ENCODE data around the gene PDIA5.

DNA sequence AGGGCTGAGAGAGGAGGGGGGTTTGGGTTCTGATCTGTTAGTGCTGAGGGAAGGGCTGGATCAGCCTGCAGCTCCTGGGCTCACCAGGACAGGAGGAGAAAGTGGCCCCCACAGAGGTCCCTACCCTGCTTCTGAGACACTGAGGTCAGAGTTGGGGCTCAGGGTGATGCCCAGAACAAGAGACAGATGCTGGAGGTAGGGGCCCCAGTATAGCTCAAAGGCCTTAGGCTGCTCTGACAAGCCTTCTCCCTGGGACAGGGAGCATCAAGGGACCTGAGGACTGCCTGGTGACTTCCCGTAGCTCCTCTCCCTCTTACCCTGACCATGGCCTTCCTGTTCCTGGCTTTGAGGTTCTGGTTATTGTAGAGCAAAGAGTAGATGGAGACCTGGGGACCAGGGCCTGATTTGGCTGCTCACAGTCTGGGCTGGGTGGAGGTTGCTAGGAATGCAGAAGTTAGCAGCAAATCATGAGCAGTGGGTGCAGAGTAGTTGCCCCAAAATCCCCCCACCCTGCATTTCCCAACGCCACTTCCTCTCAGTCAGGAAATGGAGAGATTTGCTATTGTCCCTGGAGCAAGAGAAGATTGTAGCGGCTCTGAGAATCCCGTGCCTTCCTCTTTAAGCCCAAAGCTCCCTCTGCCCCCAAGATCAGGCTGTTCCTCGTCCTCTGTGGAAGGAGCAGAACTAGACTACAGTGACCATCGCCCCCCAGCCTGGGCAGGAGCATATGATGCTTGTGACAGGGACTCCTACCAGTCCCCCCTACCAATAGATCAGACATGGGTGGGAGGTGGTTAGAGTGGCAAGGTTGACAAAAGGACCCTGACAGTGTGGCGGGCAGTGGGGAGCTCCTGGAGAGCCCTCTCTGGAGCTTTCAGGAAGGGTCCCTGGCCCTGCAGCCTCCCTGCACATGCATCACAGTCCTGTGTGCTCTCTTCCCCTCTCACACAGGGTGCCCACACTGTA, 87.5 kb downstream of the PDIA5 start:
- TF ChIP-seq, protein P1, sequence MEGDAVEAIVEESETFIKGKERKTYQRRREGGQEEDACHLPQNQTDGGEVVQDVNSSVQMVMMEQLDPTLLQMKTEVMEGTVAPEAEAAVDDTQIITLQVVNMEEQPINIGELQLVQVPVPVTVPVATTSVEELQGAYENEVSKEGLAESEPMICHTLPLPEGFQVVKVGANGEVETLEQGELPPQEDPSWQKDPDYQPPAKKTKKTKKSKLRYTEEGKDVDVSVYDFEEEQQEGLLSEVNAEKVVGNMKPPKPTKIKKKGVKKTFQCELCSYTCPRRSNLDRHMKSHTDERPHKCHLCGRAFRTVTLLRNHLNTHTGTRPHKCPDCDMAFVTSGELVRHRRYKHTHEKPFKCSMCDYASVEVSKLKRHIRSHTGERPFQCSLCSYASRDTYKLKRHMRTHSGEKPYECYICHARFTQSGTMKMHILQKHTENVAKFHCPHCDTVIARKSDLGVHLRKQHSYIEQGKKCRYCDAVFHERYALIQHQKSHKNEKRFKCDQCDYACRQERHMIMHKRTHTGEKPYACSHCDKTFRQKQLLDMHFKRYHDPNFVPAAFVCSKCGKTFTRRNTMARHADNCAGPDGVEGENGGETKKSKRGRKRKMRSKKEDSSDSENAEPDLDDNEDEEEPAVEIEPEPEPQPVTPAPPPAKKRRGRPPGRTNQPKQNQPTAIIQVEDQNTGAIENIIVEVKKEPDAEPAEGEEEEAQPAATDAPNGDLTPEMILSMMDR (IDR thresholded peaks at IDR 0.05): no peak
- TF ChIP-seq POLR2A (IDR thresholded peaks at IDR 0.05): no peak

Data from upper lobe of left lung (tissue), 4 donors.